GM12891 (cell line): ENCODE data around the gene NXPH4.

Experiments
- POLR2A ChIP-seq: IDR thresholded peaks from 2 replicates; pipeline ENCODE4 v1.6.1; 2011; ENCODE audit warnings: low read depth, low read length, control low read depth
- POLR2AphosphoS5 ChIP-seq: IDR thresholded peaks from 2 replicates; pipeline ENCODE4 v1.6.1; 2011; ENCODE audit warnings: low read depth, low read length, control low read depth

- TF ChIP-seq POLR2AphosphoS5: no peak
- TF ChIP-seq POLR2A: no peak
Measured at GRCh38 chr12:57224973-57225679, 8.5 kb downstream of the NXPH4 start.
